IPS-11a (cell line): ENCODE data around the gene ARHGAP23.
A peak's percentile ranks its signal among the peaks of the same experiment; 100 is the strongest.

Source experiments
- H3K4me3 ChIP-seq: one replicate; pipeline ENCODE4 v1.5.1; 2013; ENCODE audit warnings: low read depth, low read length, control low read depth

Gene ARHGAP23

GRCh38 chr17:38545531-38546225 lies 117.4 kb downstream of the ARHGAP23 start:
- no peak overlapping the region for H3K4me3 ChIP-seq

DNA sequence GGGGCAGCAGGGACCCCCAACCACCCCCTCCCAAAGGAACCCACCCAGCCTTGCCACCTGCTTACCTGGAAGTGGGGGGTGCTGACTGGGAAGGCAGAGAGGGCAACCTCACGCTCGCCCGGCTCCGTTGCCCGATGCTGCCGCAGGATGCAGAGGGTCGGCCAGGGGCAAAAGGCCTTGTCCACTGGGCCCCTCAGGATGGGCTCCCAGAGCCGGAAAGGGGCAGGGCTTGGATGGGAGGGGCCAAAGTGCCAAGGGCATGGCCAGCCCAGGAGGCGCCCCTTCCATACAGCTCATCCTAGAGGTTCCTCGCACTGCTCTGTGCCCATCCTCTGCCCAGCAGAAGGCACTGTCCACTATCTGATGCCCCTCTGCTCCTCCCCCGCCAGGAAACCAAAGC lies 118.1 kb downstream of the ARHGAP23 start:
- no peak overlapping the region for H3K4me3 ChIP-seq

DNA sequence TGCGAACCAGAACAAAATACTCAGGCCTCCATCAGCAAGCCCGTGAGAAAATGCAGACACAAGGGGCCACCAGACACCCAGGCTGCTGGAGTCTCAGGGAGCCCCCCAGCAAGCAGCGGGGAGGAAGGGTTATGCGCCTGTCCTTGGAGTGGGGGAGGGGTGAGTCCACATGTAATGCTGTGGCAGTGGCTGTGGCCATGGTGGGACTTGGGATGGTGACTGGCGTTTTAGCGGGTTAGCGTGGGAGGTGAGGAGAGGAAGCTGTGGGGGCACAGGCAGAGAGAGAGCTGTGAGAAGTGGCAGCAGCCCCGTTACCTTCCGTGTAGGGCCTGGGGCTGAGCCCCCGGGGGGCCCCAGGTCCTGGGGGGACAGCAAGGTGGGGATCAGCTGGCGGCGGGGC lies 119.2 kb downstream of the ARHGAP23 start:
- no peak overlapping the region for H3K4me3 ChIP-seq

- H3K4me3 ChIP-seq = no peak overlapping the region
Measured at GRCh38 chr17:38549285-38549684, 121.0 kb downstream of the ARHGAP23 start.

GRCh38 chr17:38550661-38551060 lies 122.4 kb downstream of the ARHGAP23 start:
- no peak overlapping the region for H3K4me3 ChIP-seq

DNA sequence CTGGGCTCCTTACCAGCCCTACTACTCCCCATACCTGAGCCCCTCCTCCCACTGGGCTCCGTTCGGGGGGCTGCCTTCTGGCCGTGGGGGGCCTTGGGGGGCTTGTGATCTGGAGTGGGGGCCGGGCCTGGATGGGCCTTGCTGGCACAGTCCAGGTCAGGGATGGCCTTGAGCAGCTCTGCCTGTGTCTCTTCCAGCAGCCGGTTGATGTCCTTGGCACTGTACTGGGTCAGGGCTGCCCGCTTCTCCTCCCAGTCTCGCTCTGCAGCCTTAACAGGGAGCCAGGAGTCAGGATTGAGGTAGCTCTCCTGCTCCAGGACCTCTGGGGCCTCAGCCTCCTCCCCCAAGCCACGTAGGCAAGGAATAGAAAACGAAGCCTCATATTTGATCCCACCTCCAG lies 122.9 kb downstream of the ARHGAP23 start:
- H3K4me3 ChIP-seq = no peak overlapping the region

GRCh38 chr17:38552343-38552742 lies 124.1 kb downstream of the ARHGAP23 start:
- no peak overlapping the region for H3K4me3 ChIP-seq

DNA sequence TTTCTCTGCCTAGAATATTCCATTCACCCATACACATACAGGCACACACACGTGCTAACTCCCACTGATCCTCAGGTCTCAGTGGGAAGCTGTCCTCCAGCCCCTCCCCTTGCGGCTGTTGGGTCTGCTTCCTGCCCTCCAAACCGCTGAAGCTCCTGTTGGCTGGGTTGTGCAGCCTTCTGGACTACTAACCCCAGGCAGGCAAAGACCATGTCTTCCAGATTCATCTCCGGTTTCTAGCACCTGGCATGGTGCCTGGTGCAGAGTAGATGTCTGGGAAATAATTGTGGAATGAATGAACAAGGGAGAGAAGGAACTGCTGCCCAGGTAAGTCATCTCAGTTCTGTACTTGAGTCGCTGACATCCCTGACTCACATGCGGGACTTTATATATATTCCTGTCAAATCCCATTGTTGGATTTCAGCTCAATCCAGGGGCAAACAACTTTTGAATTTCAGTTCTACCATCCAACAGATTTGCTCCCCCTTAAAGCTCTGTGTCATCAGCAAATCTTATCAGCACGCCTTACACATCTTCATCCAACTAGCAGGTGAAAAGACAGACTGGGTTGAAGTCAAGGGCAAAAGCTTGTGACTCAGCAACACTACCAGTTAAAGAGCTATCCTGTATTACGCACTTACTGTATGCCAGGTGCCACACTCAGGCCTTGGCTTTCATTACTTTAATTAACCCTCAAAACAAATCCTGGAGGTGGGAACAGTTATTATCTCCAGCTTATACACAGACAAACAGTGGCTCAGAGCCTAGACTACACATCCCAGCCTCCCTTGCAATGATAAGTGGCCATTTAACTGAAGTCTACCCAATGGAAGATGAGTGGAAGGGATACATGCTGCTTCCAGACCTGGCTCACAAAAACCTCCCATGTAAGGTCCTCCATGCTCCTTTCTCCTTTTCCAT lies 126.4 kb downstream of the ARHGAP23 start:
- H3K4me3 ChIP-seq = no peak overlapping the region

DNA sequence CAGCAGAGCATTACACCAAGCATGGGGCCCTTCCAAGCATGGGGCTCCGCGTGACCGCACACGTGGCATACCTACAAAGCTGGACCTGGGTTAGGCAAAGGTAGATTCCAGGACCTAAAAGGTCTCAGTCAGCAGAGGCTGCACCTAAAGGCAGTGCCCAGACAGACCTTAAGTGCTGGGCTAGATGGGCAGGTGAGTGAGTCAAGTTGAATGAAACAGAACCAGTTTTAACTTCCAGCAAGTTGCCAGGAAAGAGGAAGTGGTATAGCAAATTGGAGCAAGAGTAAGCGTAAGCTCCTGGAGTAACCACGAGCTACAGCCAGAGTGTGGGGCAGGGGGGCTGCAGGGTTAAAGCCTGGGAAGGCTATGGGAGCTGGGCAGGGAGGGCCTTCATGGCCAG lies 128.0 kb downstream of the ARHGAP23 start:
- no peak overlapping the region for H3K4me3 ChIP-seq

GRCh38 chr17:38557396-38557795 lies 129.1 kb downstream of the ARHGAP23 start:
- H3K4me3 ChIP-seq = no peak overlapping the region

DNA sequence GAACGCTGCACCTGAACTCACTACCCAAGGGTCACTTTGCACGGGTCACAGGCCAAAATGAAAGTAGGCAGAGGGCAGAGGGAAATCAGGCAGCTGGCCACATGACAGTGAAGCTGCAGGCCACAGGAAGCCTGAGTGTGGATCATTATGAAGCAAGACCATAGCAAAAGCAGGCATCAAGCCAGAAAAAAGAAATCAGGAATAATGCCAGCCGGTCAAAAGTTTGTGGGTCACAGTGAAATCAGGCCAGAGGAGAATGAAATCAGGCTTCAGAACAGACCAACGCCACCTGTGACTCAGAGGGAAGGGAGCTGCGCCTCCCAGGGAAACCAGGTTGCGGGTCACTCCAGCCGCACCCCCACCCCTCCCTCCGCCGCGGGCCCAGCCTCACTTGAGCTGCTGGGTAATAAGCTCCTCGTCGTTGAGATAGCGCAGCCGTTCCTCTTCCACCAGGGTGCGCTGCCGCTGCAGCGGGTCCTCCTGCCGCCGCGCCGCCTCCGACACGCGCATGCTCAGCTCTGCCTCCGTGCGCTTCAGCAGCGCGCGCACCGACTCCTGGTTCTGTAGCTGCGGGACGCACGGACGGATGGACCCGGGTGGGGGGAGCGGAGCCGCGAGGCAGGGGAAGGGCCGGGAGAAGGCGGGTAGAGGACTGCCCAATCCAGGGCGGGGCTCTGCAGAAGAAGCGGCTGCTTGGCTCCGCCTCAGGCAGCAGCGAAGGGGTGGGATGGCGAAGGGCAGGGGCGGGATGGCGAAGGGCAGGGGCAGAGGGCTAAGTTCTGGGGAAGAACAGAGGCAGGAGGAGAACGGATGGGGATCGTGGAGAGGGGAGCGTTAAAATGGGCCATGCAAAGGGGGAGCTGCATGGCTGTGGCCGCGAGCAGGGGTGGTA lies 129.8 kb downstream of the ARHGAP23 start:
- peak overlapping the region; percentile 24 for H3K4me3 ChIP-seq

DNA sequence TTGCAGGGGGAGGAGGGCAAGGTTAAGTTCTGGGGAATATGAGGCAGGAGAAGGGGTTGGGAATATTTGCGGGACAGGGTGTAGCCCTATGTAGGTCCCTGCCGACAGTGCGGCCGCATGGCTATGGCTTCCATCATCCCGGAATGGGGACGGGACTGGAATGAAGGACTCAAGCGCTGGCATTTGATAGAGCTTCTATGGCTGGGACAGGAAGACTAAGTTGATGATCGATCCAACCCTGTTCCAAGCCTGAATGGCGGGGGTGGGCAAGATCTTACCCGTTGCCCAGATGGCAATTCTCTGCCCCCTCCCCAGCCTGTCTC lies 130.4 kb downstream of the ARHGAP23 start:
- peak overlapping the region; percentile 33 for H3K4me3 ChIP-seq

GRCh38 chr17:38559051-38559879 lies 131.0 kb downstream of the ARHGAP23 start:
- peak overlapping the region; percentile 33 for H3K4me3 ChIP-seq

- H3K4me3 ChIP-seq = no peak overlapping the region
Measured at GRCh38 chr17:38559880-38560230, 131.6 kb downstream of the ARHGAP23 start.

GRCh38 chr17:38560503-38561318 lies 132.4 kb downstream of the ARHGAP23 start:
- no peak overlapping the region for H3K4me3 ChIP-seq

DNA sequence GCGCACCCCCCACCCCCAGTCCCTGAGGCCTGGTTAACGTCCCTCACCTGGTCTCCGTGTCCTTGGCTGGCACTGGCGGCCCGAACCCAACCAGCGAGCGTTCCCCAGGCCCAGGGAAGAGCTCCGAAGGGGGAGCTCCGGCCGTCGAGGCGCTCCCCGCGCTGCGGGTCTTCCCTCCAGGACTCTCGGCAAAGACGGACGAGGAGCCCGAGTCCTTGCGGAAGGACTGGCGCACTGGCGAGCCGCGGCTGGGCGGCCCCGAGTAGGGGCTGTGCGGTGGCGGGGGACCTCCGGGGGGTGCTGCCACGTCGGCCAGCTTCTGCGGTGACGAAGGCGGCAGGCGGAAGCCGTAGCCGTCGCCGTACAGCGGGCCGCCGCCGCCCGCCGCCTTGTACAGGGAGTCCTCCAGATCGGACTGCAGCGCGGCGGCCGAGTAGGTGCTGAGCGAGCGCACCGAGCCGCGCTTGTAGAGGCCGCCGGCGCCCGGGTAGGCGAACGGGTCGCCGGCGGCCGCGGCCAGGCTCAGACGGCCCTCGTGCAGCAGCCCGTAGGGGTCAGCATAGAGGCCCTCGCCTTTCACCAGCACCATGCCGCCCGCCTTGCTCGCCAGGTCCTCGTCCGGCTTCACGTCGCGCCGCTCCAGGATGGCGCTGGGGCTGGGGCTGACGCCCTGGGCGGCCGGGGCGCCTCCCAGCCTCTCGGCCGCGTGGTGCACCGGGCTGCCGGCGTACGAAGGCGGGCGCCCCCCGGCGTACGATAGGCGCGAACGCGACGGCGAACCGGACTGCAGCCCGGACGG lies 133.4 kb downstream of the ARHGAP23 start:
- H3K4me3 ChIP-seq = no peak overlapping the region
